Tibial nerve (tissue), 4 donors: ENCODE data around the gene TBCD. TPM values are rescaled to one million over a fixed set of nuclear protein-coding genes. Genes with fewer than 3 reads are reported as not detected.

Experiments
- DNase-seq, 2 donors: peaks; one replicate each; pipeline ENCODE4 v3.0.0-alpha.2; 2019; ENCODE audit warnings: low spot score in 2 of 2
- H3K27ac ChIP-seq, 4 donors: fragments of 200-600 bp; sonication (generic) in 3 of 4; one replicate each; pipeline ENCODE4 v1.5.1; 2017 to 2019; ENCODE audit warnings: mild to moderate bottlenecking in 1 of 4
- H3K27me3 ChIP-seq, 2 donors: fragments of 200-600 bp; sonication (generic) in 1 of 2; one replicate each; pipeline versions ENCODE4 v1.5.1 to v1.6.0; 2017 to 2019
- H3K36me3 ChIP-seq, 3 donors: fragments of 200-600 bp; sonication (generic); one replicate each; pipeline ENCODE4 v1.5.1; 2018 to 2019
- H3K4me1 ChIP-seq, 4 donors: fragments of 200-600 bp; sonication (generic) in 3 of 4; one replicate each; pipeline ENCODE4 v1.5.1; 2017 to 2019
- H3K4me3 ChIP-seq, 4 donors: fragments of 200-600 bp; sonication (generic) in 3 of 4; one replicate each; pipeline ENCODE4 v1.5.1; 2017 to 2019; ENCODE audit warnings: mild to moderate bottlenecking in 1 of 4, moderate library complexity in 1 of 4
- H3K9me3 ChIP-seq, 4 donors: fragments of 200-600 bp; sonication (generic) in 3 of 4; one replicate each; pipeline ENCODE4 v1.5.1; 2017 to 2019
- CTCF ChIP-seq, 5 experiments: fragments of 200-600 bp in 3 of 5; fragments of 450-650 bp in 2 of 5; sonication (generic) in 3 of 5; IDR thresholded peaks; one replicate each; pipeline ENCODE4 v1.5.1; 2016 to 2019; ENCODE audit warnings: antibody characterized with exemption in 5 of 5, mild to moderate bottlenecking in 3 of 5, moderate library complexity in 2 of 5
- EP300 ChIP-seq, 2 donors: sonication (generic); formaldehyde crosslinking; IDR thresholded peaks; one replicate each; pipeline ENCODE4 v1.6.1; 2017; ENCODE audit warnings: antibody characterized with exemption in 2 of 2, mild to moderate bottlenecking in 1 of 2
- POLR2A ChIP-seq, 2 donors: fragments of 450-650 bp; IDR thresholded peaks; one replicate each; pipeline ENCODE4 v1.6.1; 2017; ENCODE audit warnings: antibody characterized with exemption in 2 of 2, mild to moderate bottlenecking in 2 of 2, moderate library complexity in 2 of 2
- WGBS, 2 donors: methylation state at CpG; one replicate each; pipeline ENCODE4 v1.1.5; 2018; 5-methylcytosine and 5-hydroxymethylcytosine counted together
- total RNA-seq, 4 donors: library from RNA; depleted of rRNA; stranded (reverse); fragments of >200 nt; gene quantifications; one replicate each; pipeline ENCODE4 v1.1.0, GENCODE V29; 2016

TBCD gene
- total RNA-seq, 4 donors from 2014 or later: 42.6 to 115 (median 87.9) TPM

GRCh38 chr17:82846061-82846691 is 94.3 kb downstream of the TBCD start:
- no peak for DNase-seq
- TF ChIP-seq EP300 (IDR thresholded peaks at IDR 0.05) (no peak), POLR2A (IDR thresholded peaks at IDR 0.05) (no peak), CTCF (IDR thresholded peaks at IDR 0.05) (no peak)
- H3K9me3 ChIP-seq: no peaks in the 10 kb centered on the region
- H3K4me1 ChIP-seq: no peaks in the 10 kb centered on the region
- H3K27me3 ChIP-seq: no peaks in the 10 kb centered on the region
- 76 to 86% methylated on average over 25 of the region's 25 CpGs for WGBS, 2 donors
- H3K36me3 ChIP-seq: peaks cover 0 to 21% (median 0%) of the 10 kb centered on the region in 3 donors
- peak overlapping the region in 2 of 4 donors; percentile 26 to 65 for H3K27ac ChIP-seq
- H3K4me3 ChIP-seq: peak overlapping the region in 1 of 4 donors; percentile 33

- H3K9me3 ChIP-seq: no peaks in the 10 kb centered on the region
- peak overlapping the region in 2 of 4 donors; percentile 23 to 48 for H3K27ac ChIP-seq
- WGBS, 2 donors: 68 to 72% methylated on average over 19 to 23 of the region's 23 CpGs
- peaks cover 0 to 13% (median 0%) of the 10 kb centered on the region in 3 donors for H3K36me3 ChIP-seq
- H3K4me3 ChIP-seq: peak overlapping the region in 2 of 4 donors; percentile 12 to 26
- H3K4me1 ChIP-seq: no peaks in the 10 kb centered on the region
- peak in 1 of 2 donors; percentile 18 for DNase-seq
- TF ChIP-seq POLR2A (IDR thresholded peaks at IDR 0.05) (no peak), EP300 (IDR thresholded peaks at IDR 0.05) (peak in 1 of 2 donors; percentile 14), CTCF (IDR thresholded peaks at IDR 0.05) (no peak)
- no peaks in the 10 kb centered on the region for H3K27me3 ChIP-seq
Observed at GRCh38 chr17:82848022-82848592, 96.2 kb downstream of the TBCD start.

- no peaks in the 10 kb centered on the region for H3K4me1 ChIP-seq
- no peaks in the 10 kb centered on the region for H3K9me3 ChIP-seq
- TF ChIP-seq EP300 (IDR thresholded peaks at IDR 0.05) (no peak), POLR2A (IDR thresholded peaks at IDR 0.05) (no peak), CTCF (IDR thresholded peaks at IDR 0.05) (no peak)
- no peak for DNase-seq
- no peak overlapping the region for H3K4me3 ChIP-seq
- 89 to 92% methylated on average over 29 to 33 of the region's 33 CpGs for WGBS, 2 donors
- H3K36me3 ChIP-seq: peaks cover 0 to 17% (median 0%) of the 10 kb centered on the region in 3 donors
- no peak overlapping the region for H3K27ac ChIP-seq
- no peaks in the 10 kb centered on the region for H3K27me3 ChIP-seq
Observed at GRCh38 chr17:82849076-82849945, 97.4 kb downstream of the TBCD start.

- H3K4me1 ChIP-seq: no peaks in the 10 kb centered on the region
- H3K9me3 ChIP-seq: no peaks in the 10 kb centered on the region
- no peak for TF ChIP-seq CTCF (IDR thresholded peaks at IDR 0.05)
- no peak for TF ChIP-seq POLR2A (IDR thresholded peaks at IDR 0.05)
- TF ChIP-seq EP300 (IDR thresholded peaks at IDR 0.05): no peak
- WGBS, 2 donors: 90 to 92% methylated on average over 11 to 12 of the region's 12 CpGs
- peaks cover 0 to 18% (median 0%) of the 10 kb centered on the region in 3 donors for H3K36me3 ChIP-seq
- H3K4me3 ChIP-seq: no peak overlapping the region
- H3K27me3 ChIP-seq: no peaks in the 10 kb centered on the region
- DNase-seq: no peak
- no peak overlapping the region for H3K27ac ChIP-seq
Observed at GRCh38 chr17:82851381-82851780, 99.5 kb downstream of the TBCD start.
